HCT116 (cell line): Measurements from ENCODE around the gene C10orf143.

Source experiments
- ATF3 ChIP-seq: IDR thresholded peaks from 2 replicates; pipeline ENCODE4 v1.6.1; 2012
- CEBPB ChIP-seq: IDR thresholded peaks from 2 replicates; pipeline ENCODE4 v1.6.1; 2012; ENCODE audit warnings: low read depth
- CTCF ChIP-seq, 3 experiments: fragments of 200-600 bp in 1 of 3; sonication (generic) in 1 of 3; IDR thresholded peaks in 2 of 3; conservative IDR thresholded peaks in 1 of 3; 2 replicates each; pipeline ENCODE4 v1.5.1; 2012 to 2017; ENCODE audit warnings: low read depth in 2 of 3, low read length in 2 of 3, antibody characterized with exemption in 1 of 3, borderline replicate concordance in 1 of 3, control low read depth in 1 of 3, mild to moderate bottlenecking in 1 of 3, mixed read lengths in 1 of 3, mixed run types in 1 of 3, moderate library complexity in 1 of 3; ENCODE audit not compliant: insufficient read depth in 1 of 3
- EZH2 ChIP-seq: fragments of 200-600 bp; sonication (generic); IDR thresholded peaks from 2 replicates; pipeline ENCODE4 v1.6.1; 2017; ENCODE audit warnings: antibody characterized with exemption, mixed run types
- EZH2phosphoT487 ChIP-seq: fragments of 200-600 bp; IDR thresholded peaks from 2 replicates; pipeline ENCODE4 v1.6.1; 2018; ENCODE audit warnings: antibody characterized with exemption, borderline replicate concordance
- JUND ChIP-seq: IDR thresholded peaks from 2 replicates; pipeline ENCODE4 v1.6.1; 2012
- POLR2A ChIP-seq: IDR thresholded peaks from 2 replicates; pipeline ENCODE4 v1.7.0; 2011; ENCODE audit warnings: borderline replicate concordance; ENCODE audit not compliant: insufficient read depth, insufficient read length; ENCODE audit errors: extremely low read depth
- POLR2AphosphoS5 ChIP-seq: IDR thresholded peaks from 2 replicates; pipeline ENCODE4 v1.6.1; 2011; ENCODE audit warnings: mild to moderate bottlenecking, low read depth, low read length, moderate library complexity
- RAD21 ChIP-seq: IDR thresholded peaks from 2 replicates; pipeline ENCODE4 v1.6.1; 2012; ENCODE audit warnings: low read depth, mild to moderate bottlenecking
- REST ChIP-seq: IDR thresholded peaks from 2 replicates; pipeline ENCODE4 v1.6.1; 2012; ENCODE audit warnings: low read depth
- SP1 ChIP-seq: IDR thresholded peaks from 2 replicates; pipeline ENCODE4 v1.6.1; 2012; ENCODE audit warnings: low read depth
- SRF ChIP-seq: IDR thresholded peaks from 2 replicates; pipeline ENCODE4 v1.6.1; 2012; ENCODE audit warnings: low read depth
- YY1 ChIP-seq: IDR thresholded peaks from 2 replicates; pipeline ENCODE4 v1.6.1; 2011; ENCODE audit warnings: low read length, low read depth, moderate library complexity, mild to moderate bottlenecking; ENCODE audit not compliant: insufficient replicate concordance; ENCODE audit errors: extremely low read depth

GRCh38 chr10:130065251-130065650 lies 45.4 kb downstream of the C10orf143 start:
- no peak for TF ChIP-seq SRF
- TF ChIP-seq CTCF (IDR thresholded peaks at IDR 0.05 in 2 of 3, conservative IDR thresholded peaks at IDR 0.05 in 1 of 3; ENCODE audit: borderline replicate concordance in 1 of 3, insufficient read depth in 1 of 3, low read depth in 2 of 3, low read length in 2 of 3) = no peak
- TF ChIP-seq CEBPB = no peak
- TF ChIP-seq EZH2 = no peak
- TF ChIP-seq POLR2A = no peak
- no peak for TF ChIP-seq POLR2AphosphoS5
- no peak for TF ChIP-seq YY1
- TF ChIP-seq SP1 = no peak
- TF ChIP-seq ATF3 = no peak
- TF ChIP-seq RAD21 = no peak
- TF ChIP-seq JUND = no peak
- no peak for TF ChIP-seq EZH2phosphoT487
- no peak for TF ChIP-seq REST
